ENCODE data around the gene TWNK.

Gene TWNK

DNA sequence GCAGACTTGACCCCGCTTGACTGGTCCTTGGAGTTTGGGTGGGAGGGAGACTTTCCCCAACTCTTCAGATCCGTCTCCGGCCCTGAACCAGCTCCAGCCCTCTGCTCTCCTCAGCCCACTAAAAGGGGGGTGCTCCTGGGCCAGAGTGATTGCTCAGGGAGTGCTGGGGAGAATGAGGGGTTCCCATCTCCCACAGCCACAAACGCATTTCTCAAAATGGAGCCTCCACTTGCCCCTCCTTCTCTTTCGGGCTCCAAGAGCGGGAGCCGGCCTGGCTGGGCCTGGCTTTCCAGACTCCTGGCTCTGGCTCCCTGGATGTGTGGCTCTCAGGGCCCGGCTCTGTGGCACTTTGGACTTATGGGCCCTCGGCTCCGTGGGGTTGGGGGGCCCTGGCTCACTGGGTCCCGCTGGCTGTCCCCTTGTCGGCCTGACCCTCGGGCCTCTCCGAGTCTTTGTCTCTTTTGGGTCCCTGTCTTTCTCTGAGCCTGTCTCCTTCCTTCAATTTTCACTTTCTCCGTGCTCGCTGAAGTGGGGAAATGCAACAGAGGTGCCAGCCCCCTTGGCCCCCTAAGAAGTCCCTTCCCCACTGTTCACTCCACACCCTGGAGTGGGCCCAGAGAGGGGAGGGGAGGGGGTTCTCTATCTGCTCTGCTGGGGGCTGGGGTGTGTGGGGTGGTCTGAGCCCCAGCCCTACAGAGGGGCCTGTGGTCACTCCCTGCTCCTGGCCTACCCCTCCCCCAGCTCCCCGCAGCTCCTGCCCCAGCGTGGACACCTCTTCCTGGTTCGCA is 13.0 kb downstream of the TWNK start:
- no peak for TF ChIP-seq CTCF (IDR thresholded peaks at IDR 0.05; ENCODE audit: control insufficient read depth, extremely low read depth, insufficient read depth)
- DNase-seq (ENCODE audit: low read depth): no peak
- peak overlapping the region; percentile 55 for H3K4me3 ChIP-seq (ENCODE audit: low read depth, low read length)

GRCh38 chr10:101000915-101001658 is 13.7 kb downstream of the TWNK start:
- TF ChIP-seq CTCF (IDR thresholded peaks at IDR 0.05; ENCODE audit: control insufficient read depth, extremely low read depth, insufficient read depth): no peak
- H3K4me3 ChIP-seq (ENCODE audit: low read depth, low read length): peak overlapping the region; percentile 55
- DNase-seq (ENCODE audit: low read depth): no peak

DNA sequence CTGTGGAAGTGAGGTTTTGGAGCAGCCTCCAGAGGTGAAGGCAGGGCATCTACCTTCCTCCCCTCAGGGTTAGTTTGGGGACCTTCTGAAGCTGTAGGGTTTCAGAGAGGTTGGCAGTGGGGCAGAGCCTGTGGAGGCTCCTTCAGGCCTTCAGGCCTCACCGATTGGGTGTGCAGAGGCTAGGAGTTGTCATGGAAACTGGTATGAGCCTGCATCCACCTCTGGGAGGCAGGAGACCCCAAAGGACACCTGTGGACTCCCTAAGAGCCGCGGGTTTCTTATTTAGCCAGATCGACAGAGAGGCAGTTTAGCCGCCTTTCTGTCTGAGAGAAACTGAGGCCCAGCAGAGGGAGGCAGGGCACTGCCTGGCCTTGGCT is 14.3 kb downstream of the TWNK start:
- no peak overlapping the region for H3K4me3 ChIP-seq (ENCODE audit: low read depth, low read length)
- TF ChIP-seq CTCF (IDR thresholded peaks at IDR 0.05; ENCODE audit: control insufficient read depth, extremely low read depth, insufficient read depth): no peak

DNA sequence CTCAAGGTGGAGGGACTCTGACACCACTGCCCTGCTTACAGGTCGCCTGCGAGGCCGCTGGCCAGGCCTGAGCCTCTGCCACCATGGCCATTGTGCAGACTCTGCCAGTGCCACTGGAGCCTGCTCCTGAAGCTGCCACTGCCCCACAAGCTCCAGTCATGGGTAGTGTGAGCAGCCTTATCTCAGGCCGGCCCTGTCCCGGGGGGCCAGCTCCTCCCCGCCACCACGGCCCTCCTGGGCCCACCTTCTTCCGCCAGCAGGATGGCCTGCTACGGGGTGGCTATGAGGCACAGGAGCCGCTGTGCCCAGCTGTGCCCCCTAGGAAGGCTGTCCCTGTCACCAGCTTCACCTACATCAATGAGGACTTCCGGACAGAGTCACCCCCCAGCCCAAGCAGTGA is 15.1 kb downstream of the TWNK start:
- no peak for TF ChIP-seq CTCF (IDR thresholded peaks at IDR 0.05; ENCODE audit: control insufficient read depth, extremely low read depth, insufficient read depth)
- no peak overlapping the region for H3K4me3 ChIP-seq (ENCODE audit: low read depth, low read length)
- DNase-seq (ENCODE audit: low read depth): no peak

More for the DNA sequence above, 14.3 kb downstream of the TWNK start:
- no peak for DNase-seq (ENCODE audit: low read depth)

- no peak for DNase-seq (ENCODE audit: low read depth)
- TF ChIP-seq CTCF (IDR thresholded peaks at IDR 0.05; ENCODE audit: control insufficient read depth, extremely low read depth, insufficient read depth): no peak
Measured at GRCh38 chr10:101003639-101004206, 16.4 kb downstream of the TWNK start.

GRCh38 chr10:101005361-101005760 is 18.0 kb downstream of the TWNK start:
- DNase-seq (ENCODE audit: low read depth): no peak
- no peak overlapping the region for H3K4me3 ChIP-seq (ENCODE audit: low read depth, low read length)
- TF ChIP-seq CTCF (IDR thresholded peaks at IDR 0.05; ENCODE audit: control insufficient read depth, extremely low read depth, insufficient read depth): no peak

More at GRCh38 chr10:101003639-101004206, 16.4 kb downstream of the TWNK start:
- no peak overlapping the region for H3K4me3 ChIP-seq (ENCODE audit: low read depth, low read length)
